HepG2 (cell line): ENCODE measurements around the gene ACBD6.

Source experiments
- CREM ChIP-seq, 2 experiments: sonication (generic) in 1 of 2; formaldehyde crosslinking in 1 of 2; IDR thresholded peaks; 2 replicates each; pipeline versions ENCODE4 v1.4.0 to v1.6.1; 2016 to 2020; ENCODE audit warnings: antibody characterized with exemption in 1 of 2, mild to moderate bottlenecking in 1 of 2, missing genetic modification reagents in 1 of 2
- MAFG ChIP-seq: sonication (generic); formaldehyde crosslinking; IDR thresholded peaks from 2 replicates; pipeline ENCODE4 v1.5.1; 2020; ENCODE audit warnings: mild to moderate bottlenecking, missing genetic modification reagents
- NR2C2 ChIP-seq: sonication (generic); formaldehyde crosslinking; IDR thresholded peaks from 2 replicates; pipeline ENCODE4 v1.4.0; 2020; ENCODE audit warnings: missing genetic modification reagents, mild to moderate bottlenecking, moderate library complexity, borderline replicate concordance
- PCBP2 ChIP-seq: fragments of 200-400 bp; formaldehyde crosslinking; optimal IDR thresholded peaks from 2 replicates; pipeline ENCODE3; 2018; ENCODE audit warnings: low read length, low read depth; ENCODE audit not compliant: poor library complexity, severe bottlenecking
- RAD21 ChIP-seq: fragments of 450-650 bp; formaldehyde crosslinking; IDR thresholded peaks from 2 replicates; pipeline ENCODE4 v1.5.0; 2020; ENCODE audit warnings: mild to moderate bottlenecking
- SMAD1 ChIP-seq: sonication (generic); formaldehyde crosslinking; IDR thresholded peaks from 2 replicates; pipeline ENCODE4 v1.4.0; 2020; ENCODE audit warnings: missing genetic modification reagents, low read depth, mild to moderate bottlenecking, borderline replicate concordance
- ZBTB1 ChIP-seq: sonication (generic); formaldehyde crosslinking; IDR thresholded peaks from 2 replicates; pipeline ENCODE4 v1.4.0; 2020; ENCODE audit warnings: missing genetic modification reagents, borderline replicate concordance
- ZC3H13 ChIP-seq: sonication (generic); formaldehyde crosslinking; IDR thresholded peaks from 2 replicates; pipeline ENCODE4 v1.8.1; 2023; ENCODE audit warnings: mild to moderate bottlenecking, missing genetic modification reagents, moderate library complexity
- ZNF850 ChIP-seq: sonication (generic); formaldehyde crosslinking; conservative IDR thresholded peaks from 2 replicates; pipeline ENCODE4 v1.9.0; 2021; ENCODE audit warnings: mild to moderate bottlenecking, missing genetic modification reagents
- TF ChIP-seq, protein P1 (sequence below): sonication (generic); formaldehyde crosslinking; IDR thresholded peaks from 2 replicates; pipeline ENCODE4 v1.4.0; 2020; ENCODE audit warnings: missing genetic modification reagents
- TF ChIP-seq, protein P2 (sequence below): sonication (generic); formaldehyde crosslinking; conservative IDR thresholded peaks from 2 replicates; pipeline ENCODE4 v1.4.0; 2020; ENCODE audit warnings: missing genetic modification reagents
- TF ChIP-seq, protein P3 (sequence below): IDR thresholded peaks from 2 replicates; pipeline ENCODE4 v1.6.1; 2012; ENCODE audit warnings: low read length, improper control_type of control experiment
- TF ChIP-seq, protein P4 (sequence below): sonication (generic); formaldehyde crosslinking; IDR thresholded peaks from 2 replicates; pipeline ENCODE4 v1.5.1; 2020; ENCODE audit warnings: missing genetic modification reagents, mild to moderate bottlenecking, borderline replicate concordance
- TF ChIP-seq, protein P5 (sequence below): sonication (generic); formaldehyde crosslinking; IDR thresholded peaks from 2 replicates; pipeline ENCODE4 v1.5.0; 2020; ENCODE audit warnings: mild to moderate bottlenecking, missing genetic modification reagents, moderate library complexity

DNA sequence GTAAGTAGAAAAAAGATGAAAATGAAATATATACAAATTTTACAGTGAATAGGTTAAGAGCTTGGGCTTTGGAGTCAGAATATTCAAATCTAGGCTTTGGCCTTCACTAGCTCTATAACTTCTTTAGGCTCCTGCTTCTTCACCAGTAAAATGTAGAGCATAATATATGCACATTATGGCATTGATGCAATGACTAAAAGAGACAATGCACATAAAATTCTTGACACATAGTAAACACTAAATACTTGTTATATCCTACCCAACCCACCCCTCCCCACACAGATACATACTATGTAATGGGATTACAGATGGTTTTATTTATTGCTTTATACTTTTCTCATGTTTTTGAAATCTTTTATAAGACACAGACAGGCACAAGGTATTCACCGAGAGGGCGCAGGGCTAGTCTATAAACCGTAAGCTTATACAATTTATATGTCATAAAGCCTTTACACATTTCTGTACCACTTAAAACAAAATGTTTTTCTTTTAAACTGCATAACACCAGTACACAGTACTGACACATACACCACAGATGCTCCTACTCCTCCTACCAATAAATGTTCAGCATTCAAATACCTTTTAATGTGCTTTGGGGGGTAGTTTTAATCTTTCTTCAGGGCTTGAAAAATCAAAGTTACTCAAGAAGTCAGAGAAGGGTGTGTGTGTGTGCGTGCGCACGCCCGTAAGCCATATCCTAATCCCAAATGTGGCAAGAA, 109.8 kb downstream of the ACBD6 start:
- TF ChIP-seq ZBTB1 (CRISPR knock-in tag) (no peak), RAD21 (CRISPR knock-in tag) (no peak), NR2C2 (no peak), SMAD1 (no peak), ZNF850 (no peak), CREM (IDR thresholded peaks at IDR 0.05) (no peak), CREM (CRISPR knock-in tag; IDR thresholded peaks at IDR 0.05) (no peak), PCBP2 (no peak), MAFG (CRISPR knock-in tag) (no peak), ZC3H13 (CRISPR knock-in tag) (no peak)
- TF ChIP-seq, protein P1, sequence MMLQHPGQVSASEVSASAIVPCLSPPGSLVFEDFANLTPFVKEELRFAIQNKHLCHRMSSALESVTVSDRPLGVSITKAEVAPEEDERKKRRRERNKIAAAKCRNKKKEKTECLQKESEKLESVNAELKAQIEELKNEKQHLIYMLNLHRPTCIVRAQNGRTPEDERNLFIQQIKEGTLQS: no peak
- TF ChIP-seq, protein P2, sequence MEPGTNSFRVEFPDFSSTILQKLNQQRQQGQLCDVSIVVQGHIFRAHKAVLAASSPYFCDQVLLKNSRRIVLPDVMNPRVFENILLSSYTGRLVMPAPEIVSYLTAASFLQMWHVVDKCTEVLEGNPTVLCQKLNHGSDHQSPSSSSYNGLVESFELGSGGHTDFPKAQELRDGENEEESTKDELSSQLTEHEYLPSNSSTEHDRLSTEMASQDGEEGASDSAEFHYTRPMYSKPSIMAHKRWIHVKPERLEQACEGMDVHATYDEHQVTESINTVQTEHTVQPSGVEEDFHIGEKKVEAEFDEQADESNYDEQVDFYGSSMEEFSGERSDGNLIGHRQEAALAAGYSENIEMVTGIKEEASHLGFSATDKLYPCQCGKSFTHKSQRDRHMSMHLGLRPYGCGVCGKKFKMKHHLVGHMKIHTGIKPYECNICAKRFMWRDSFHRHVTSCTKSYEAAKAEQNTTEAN (CRISPR knock-in tag): no peak
- TF ChIP-seq, protein P3, sequence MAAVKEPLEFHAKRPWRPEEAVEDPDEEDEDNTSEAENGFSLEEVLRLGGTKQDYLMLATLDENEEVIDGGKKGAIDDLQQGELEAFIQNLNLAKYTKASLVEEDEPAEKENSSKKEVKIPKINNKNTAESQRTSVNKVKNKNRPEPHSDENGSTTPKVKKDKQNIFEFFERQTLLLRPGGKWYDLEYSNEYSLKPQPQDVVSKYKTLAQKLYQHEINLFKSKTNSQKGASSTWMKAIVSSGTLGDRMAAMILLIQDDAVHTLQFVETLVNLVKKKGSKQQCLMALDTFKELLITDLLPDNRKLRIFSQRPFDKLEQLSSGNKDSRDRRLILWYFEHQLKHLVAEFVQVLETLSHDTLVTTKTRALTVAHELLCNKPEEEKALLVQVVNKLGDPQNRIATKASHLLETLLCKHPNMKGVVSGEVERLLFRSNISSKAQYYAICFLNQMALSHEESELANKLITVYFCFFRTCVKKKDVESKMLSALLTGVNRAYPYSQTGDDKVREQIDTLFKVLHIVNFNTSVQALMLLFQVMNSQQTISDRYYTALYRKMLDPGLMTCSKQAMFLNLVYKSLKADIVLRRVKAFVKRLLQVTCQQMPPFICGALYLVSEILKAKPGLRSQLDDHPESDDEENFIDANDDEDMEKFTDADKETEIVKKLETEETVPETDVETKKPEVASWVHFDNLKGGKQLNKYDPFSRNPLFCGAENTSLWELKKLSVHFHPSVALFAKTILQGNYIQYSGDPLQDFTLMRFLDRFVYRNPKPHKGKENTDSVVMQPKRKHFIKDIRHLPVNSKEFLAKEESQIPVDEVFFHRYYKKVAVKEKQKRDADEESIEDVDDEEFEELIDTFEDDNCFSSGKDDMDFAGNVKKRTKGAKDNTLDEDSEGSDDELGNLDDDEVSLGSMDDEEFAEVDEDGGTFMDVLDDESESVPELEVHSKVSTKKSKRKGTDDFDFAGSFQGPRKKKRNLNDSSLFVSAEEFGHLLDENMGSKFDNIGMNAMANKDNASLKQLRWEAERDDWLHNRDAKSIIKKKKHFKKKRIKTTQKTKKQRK: no peak
- TF ChIP-seq, protein P4, sequence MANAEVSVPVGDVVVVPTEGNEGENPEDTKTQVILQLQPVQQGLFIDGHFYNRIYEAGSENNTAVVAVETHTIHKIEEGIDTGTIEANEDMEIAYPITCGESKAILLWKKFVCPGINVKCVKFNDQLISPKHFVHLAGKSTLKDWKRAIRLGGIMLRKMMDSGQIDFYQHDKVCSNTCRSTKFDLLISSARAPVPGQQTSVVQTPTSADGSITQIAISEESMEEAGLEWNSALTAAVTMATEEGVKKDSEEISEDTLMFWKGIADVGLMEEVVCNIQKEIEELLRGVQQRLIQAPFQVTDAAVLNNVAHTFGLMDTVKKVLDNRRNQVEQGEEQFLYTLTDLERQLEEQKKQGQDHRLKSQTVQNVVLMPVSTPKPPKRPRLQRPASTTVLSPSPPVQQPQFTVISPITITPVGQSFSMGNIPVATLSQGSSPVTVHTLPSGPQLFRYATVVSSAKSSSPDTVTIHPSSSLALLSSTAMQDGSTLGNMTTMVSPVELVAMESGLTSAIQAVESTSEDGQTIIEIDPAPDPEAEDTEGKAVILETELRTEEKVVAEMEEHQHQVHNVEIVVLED (CRISPR knock-in tag): no peak
- TF ChIP-seq, protein P5, sequence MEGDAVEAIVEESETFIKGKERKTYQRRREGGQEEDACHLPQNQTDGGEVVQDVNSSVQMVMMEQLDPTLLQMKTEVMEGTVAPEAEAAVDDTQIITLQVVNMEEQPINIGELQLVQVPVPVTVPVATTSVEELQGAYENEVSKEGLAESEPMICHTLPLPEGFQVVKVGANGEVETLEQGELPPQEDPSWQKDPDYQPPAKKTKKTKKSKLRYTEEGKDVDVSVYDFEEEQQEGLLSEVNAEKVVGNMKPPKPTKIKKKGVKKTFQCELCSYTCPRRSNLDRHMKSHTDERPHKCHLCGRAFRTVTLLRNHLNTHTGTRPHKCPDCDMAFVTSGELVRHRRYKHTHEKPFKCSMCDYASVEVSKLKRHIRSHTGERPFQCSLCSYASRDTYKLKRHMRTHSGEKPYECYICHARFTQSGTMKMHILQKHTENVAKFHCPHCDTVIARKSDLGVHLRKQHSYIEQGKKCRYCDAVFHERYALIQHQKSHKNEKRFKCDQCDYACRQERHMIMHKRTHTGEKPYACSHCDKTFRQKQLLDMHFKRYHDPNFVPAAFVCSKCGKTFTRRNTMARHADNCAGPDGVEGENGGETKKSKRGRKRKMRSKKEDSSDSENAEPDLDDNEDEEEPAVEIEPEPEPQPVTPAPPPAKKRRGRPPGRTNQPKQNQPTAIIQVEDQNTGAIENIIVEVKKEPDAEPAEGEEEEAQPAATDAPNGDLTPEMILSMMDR (CRISPR knock-in tag): no peak
